ENCODE results near the gene SERPINB1. TPM values are rescaled to one million over a fixed set of nuclear protein-coding genes. Genes with fewer than 3 reads are reported as not detected.

The SERPINB1 gene
- total and polyA plus RNA-seq, 2 donors (not counting 3 experiments of a cell fraction or from before 2014, with no cell fraction given), result 6.7 to 24.0 TPM

DNA sequence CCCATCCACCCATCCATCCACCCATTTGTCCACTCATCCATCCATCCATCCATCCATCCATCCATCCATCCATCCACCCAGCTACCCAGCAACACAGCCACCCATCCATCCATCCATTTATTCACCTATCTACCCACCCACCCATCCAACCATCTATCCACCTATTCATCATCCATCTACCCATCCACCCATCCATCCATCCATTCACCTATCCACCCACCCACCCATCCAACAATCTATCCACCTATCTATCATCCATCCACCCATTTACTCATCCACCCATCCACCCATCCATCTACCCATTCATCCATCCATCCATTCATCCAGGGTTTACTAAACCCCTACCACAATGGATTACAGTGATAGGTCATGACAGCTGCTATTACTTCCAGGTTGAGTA lies 7.4 kb downstream of the SERPINB1 start:
- TF ChIP-seq GATA2 (IDR thresholded peaks at IDR 0.05; ENCODE audit: insufficient read depth, insufficient read length, low read depth, low read length) (no peak), JUN (IDR thresholded peaks at IDR 0.05; ENCODE audit: borderline replicate concordance, insufficient read depth, insufficient read length, low read depth) (no peak), MYC (IDR thresholded peaks at IDR 0.05; ENCODE audit: low read depth, low read length) (no peak), EZH2 (IDR thresholded peaks at IDR 0.05; ENCODE audit: borderline replicate concordance, low read depth, low read length, severe bottlenecking) (no peak)
- ChIA-PET CTCF (interaction anchor here (0.7 to 1.5 kb wide), 3 partner anchors 11 to 16 kb away, joined by 3 to 5 read pairs (median 3); no protein-coding TSS in a partner anchor), POLR2A (no interaction called here)
- H2AFZ ChIP-seq (ENCODE audit: low read depth, low read length), result no peak overlapping the region
- H3K9me1 ChIP-seq (replicated peaks; ENCODE audit: control insufficient read depth, extremely low read depth, insufficient read depth, low read length), result no peaks in the 10 kb centered on the region
- H3K4me2 ChIP-seq (ENCODE audit: insufficient read depth, low read length), result no peak overlapping the region
- H3K9me3 ChIP-seq (replicated peaks; ENCODE audit: control insufficient read depth, insufficient read depth, low read length), result no peaks in the 10 kb centered on the region
- FAIRE-seq (no peak), DNase-seq (ENCODE audit: low read depth, low spot score) (no peak)
- no peaks in the 10 kb centered on the region for H3K27me3 ChIP-seq (ENCODE audit: control insufficient read depth in 2 of 2, insufficient read depth in 2 of 2, low read length in 2 of 2)
- no peaks in the 10 kb centered on the region for H4K20me1 ChIP-seq (replicated peaks; ENCODE audit: control insufficient read depth, extremely low read depth, insufficient read depth, low read length)
- dilution Hi-C loops (cut with MboI; ENCODE audit: extremely low pct_ligation_motif_present, low sequenced_read_pairs), result no loop called here
- H3K27ac ChIP-seq (ENCODE audit: insufficient read depth, low read depth, low read length), result no peak overlapping the region
- peaks cover 6% of the 10 kb centered on the region in 2 experiments for H3K36me3 ChIP-seq (ENCODE audit: control insufficient read depth in 2 of 2, extremely low read depth in 1 of 2, insufficient read depth in 2 of 2, low read length in 2 of 2)
- peaks cover 23% of the 10 kb centered on the region for H3K4me1 ChIP-seq (ENCODE audit: control insufficient read depth, extremely low read depth, insufficient read depth, low read length)
- no TSS peak for BruUV-seq (replicated peaks)
- H3K9ac ChIP-seq (replicated peaks; ENCODE audit: extremely low read depth, insufficient read depth, low read length), result no peak overlapping the region
- intact Hi-C loops (cut with micrococcal nuclease), result no loop called here
- no peak overlapping the region for H3K4me3 ChIP-seq (replicated peaks in 1 of 3; ENCODE audit: insufficient read depth in 1 of 3, low read depth in 1 of 3, low read length in 3 of 3)
- H3K79me2 ChIP-seq (ENCODE audit: control insufficient read depth, insufficient read depth, low read length), result no peaks in the 10 kb centered on the region

- no peak for TF ChIP-seq GATA2 (IDR thresholded peaks at IDR 0.05; ENCODE audit: insufficient read depth, insufficient read length, low read depth, low read length)
- TF ChIP-seq POLR2AphosphoS5 (IDR thresholded peaks at IDR 0.05; ENCODE audit: insufficient read depth, low read depth, low read length), result no peak
- no peak for TF ChIP-seq CTCF (IDR thresholded peaks at IDR 0.05; ENCODE audit: extremely low read depth in 1 of 2, insufficient read depth in 1 of 2, low read depth in 1 of 2, low read length in 2 of 2)
- TF ChIP-seq MYC (IDR thresholded peaks at IDR 0.05; ENCODE audit: low read depth, low read length), result no peak
- TF ChIP-seq, protein P1, sequence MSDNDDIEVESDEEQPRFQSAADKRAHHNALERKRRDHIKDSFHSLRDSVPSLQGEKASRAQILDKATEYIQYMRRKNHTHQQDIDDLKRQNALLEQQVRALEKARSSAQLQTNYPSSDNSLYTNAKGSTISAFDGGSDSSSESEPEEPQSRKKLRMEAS (IDR thresholded peaks at IDR 0.05; ENCODE audit: insufficient read depth, insufficient read length), result no peak
- no peak for TF ChIP-seq POLR2A (IDR thresholded peaks at IDR 0.05; ENCODE audit: low read depth, low read length)
- TF ChIP-seq JUN (IDR thresholded peaks at IDR 0.05; ENCODE audit: borderline replicate concordance, insufficient read depth, insufficient read length, low read depth), result no peak
- no peak for TF ChIP-seq FOS (IDR thresholded peaks at IDR 0.05; ENCODE audit: borderline replicate concordance, insufficient read depth, low read length)
- no peak for TF ChIP-seq EZH2 (IDR thresholded peaks at IDR 0.05; ENCODE audit: borderline replicate concordance, low read depth, low read length, severe bottlenecking)
- intact Hi-C loops (cut with micrococcal nuclease), result no loop called here
Measured at GRCh38 chr6:2831392-2831791, 10.3 kb downstream of the SERPINB1 start.

More at GRCh38 chr6:2831392-2831791, 10.3 kb downstream of the SERPINB1 start:
- no peak for FAIRE-seq
- Histone ChIP-seq H3K4me1 (ENCODE audit: control insufficient read depth, extremely low read depth, insufficient read depth, low read length) (peaks cover 16% of the 10 kb centered on the region), H4K20me1 (replicated peaks; ENCODE audit: control insufficient read depth, extremely low read depth, insufficient read depth, low read length) (no peaks in the 10 kb centered on the region), H2AFZ (ENCODE audit: low read depth, low read length) (no peak overlapping the region), H3K27ac (ENCODE audit: insufficient read depth, low read depth, low read length) (no peak overlapping the region), H3K4me3 (replicated peaks in 1 of 3; ENCODE audit: insufficient read depth in 1 of 3, low read depth in 1 of 3, low read length in 3 of 3) (no peak overlapping the region), H3K27me3 (ENCODE audit: control insufficient read depth in 2 of 2, insufficient read depth in 2 of 2, low read length in 2 of 2) (no peaks in the 10 kb centered on the region), H3K4me2 (ENCODE audit: insufficient read depth, low read length) (no peak overlapping the region), H3K9me3 (replicated peaks; ENCODE audit: control insufficient read depth, insufficient read depth, low read length) (no peaks in the 10 kb centered on the region), H3K36me3 (ENCODE audit: control insufficient read depth in 2 of 2, extremely low read depth in 1 of 2, insufficient read depth in 2 of 2, low read length in 2 of 2) (peaks cover 4 to 6% of the 10 kb centered on the region in 2 experiments), H3K9ac (replicated peaks; ENCODE audit: extremely low read depth, insufficient read depth, low read length) (no peak overlapping the region), H3K79me2 (ENCODE audit: control insufficient read depth, insufficient read depth, low read length) (no peaks in the 10 kb centered on the region), H3K9me1 (replicated peaks; ENCODE audit: control insufficient read depth, extremely low read depth, insufficient read depth, low read length) (no peaks in the 10 kb centered on the region)
- DNase-seq (ENCODE audit: low read depth, low spot score), result no peak
- ChIA-PET POLR2A (no interaction called here), CTCF (interaction anchor here (2.0 kb wide), 1 partner anchor 40 kb away, joined by 8 read pairs; no protein-coding TSS in a partner anchor)
- BruUV-seq (replicated peaks), result no TSS peak
- dilution Hi-C loops (cut with MboI; ENCODE audit: extremely low pct_ligation_motif_present, low sequenced_read_pairs), result no loop called here

All from endothelial cell of umbilical vein (primary cell).